ENCODE measurements around the gene RHOG. TPM values are rescaled to one million over a fixed set of nuclear protein-coding genes. Genes with fewer than 3 reads are reported as not detected.
A peak's percentile ranks its signal among the peaks of the same experiment; 100 is the strongest.

RHOG gene
- total RNA-seq, 1 donor from 2014 or later: 25.0 TPM

DNA sequence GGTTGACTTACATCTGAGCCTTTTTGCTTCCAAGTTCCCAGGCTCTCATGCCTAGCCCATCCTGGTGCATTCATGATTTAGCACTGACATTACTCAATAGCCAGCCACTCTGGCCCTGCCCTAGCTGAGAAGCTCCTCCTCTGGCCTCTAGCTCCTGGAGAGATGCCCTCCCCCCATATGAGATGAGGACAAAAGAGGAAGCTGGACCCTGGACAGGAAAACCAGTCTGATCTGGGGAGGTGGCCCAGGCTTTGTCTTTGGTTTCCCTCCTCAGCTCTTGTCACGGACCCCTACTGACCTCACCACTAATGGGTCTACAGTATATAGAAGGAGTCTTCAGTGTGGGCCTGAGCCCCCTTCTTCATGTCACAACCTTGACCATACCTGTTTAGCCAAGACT lies 3.0 kb downstream of the RHOG start:
- DNase-seq (ENCODE audit: low spot score, unreplicated experiment): no peak
- no peak overlapping the region for H3K27ac Mint-ChIP-seq
- no peaks in the 10 kb centered on the region for H3K36me3 Mint-ChIP-seq (ENCODE audit: insufficient read depth)
- TF ChIP-seq, protein P1, sequence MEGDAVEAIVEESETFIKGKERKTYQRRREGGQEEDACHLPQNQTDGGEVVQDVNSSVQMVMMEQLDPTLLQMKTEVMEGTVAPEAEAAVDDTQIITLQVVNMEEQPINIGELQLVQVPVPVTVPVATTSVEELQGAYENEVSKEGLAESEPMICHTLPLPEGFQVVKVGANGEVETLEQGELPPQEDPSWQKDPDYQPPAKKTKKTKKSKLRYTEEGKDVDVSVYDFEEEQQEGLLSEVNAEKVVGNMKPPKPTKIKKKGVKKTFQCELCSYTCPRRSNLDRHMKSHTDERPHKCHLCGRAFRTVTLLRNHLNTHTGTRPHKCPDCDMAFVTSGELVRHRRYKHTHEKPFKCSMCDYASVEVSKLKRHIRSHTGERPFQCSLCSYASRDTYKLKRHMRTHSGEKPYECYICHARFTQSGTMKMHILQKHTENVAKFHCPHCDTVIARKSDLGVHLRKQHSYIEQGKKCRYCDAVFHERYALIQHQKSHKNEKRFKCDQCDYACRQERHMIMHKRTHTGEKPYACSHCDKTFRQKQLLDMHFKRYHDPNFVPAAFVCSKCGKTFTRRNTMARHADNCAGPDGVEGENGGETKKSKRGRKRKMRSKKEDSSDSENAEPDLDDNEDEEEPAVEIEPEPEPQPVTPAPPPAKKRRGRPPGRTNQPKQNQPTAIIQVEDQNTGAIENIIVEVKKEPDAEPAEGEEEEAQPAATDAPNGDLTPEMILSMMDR (IDR thresholded peaks at IDR 0.05; ENCODE audit: unreplicated experiment): no peak
- no peaks in the 10 kb centered on the region for H3K9me3 Mint-ChIP-seq (ENCODE audit: low read depth)
- H3K4me3 Mint-ChIP-seq (ENCODE audit: low read depth): no peak overlapping the region
- peaks cover 11% of the 10 kb centered on the region for H3K4me1 Mint-ChIP-seq (ENCODE audit: low read depth)
- no peaks in the 10 kb centered on the region for H3K27me3 Mint-ChIP-seq

DNA sequence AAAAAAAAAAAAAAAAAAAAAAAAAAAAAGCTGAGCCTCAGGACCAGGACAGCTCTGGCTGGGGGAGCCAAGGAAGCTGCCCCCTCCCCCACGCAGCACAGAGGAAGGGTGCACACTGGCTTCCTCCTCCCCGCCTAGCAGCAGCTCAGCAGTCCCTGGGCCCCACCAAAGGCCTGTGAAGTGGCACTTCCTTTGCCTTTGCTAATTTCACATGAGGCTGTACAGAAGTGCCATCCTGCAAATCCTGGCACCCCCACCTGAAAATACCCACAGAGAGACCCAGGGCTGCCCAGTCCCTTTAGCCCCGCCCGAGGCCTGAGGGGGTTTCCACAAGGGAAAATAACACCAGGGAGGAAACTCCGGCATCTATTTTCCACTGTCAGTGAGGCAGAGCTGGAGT lies 3.9 kb downstream of the RHOG start:
- Mint-ChIP-seq H3K4me3 (ENCODE audit: low read depth) (no peak overlapping the region), H3K27ac (no peak overlapping the region), H3K9me3 (ENCODE audit: low read depth) (no peaks in the 10 kb centered on the region), H3K27me3 (no peaks in the 10 kb centered on the region), H3K36me3 (ENCODE audit: insufficient read depth) (no peaks in the 10 kb centered on the region), H3K4me1 (ENCODE audit: low read depth) (peaks cover 11% of the 10 kb centered on the region)
- no peak for DNase-seq (ENCODE audit: low spot score, unreplicated experiment)
- TF ChIP-seq, protein P1 (IDR thresholded peaks at IDR 0.05; ENCODE audit: unreplicated experiment): no peak

DNA sequence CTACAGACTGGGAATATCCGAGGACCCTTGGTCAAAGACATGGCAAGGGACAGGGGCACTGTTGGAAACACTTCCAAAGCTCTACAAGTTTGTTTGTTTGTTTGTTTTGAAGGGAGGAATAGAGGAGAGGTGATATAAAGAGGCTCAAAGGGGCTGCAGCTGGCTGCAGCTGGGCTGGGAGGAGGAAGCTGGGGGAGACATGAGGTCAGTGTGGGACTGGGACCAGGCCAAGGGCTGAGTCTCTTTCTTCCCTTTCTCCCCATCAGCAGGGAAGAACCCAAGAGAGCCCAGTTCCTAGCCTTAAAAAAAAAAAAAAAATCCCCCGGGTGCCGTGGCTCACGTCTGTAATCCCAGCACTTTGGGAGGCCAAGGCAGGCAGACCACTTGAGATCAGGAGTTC lies 5.0 kb downstream of the RHOG start:
- Mint-ChIP-seq H3K4me1 (ENCODE audit: low read depth) (peaks cover 13% of the 10 kb centered on the region), H3K27ac (peak overlapping the region; percentile 36), H3K27me3 (no peaks in the 10 kb centered on the region), H3K9me3 (ENCODE audit: low read depth) (no peaks in the 10 kb centered on the region), H3K36me3 (ENCODE audit: insufficient read depth) (peaks cover 5% of the 10 kb centered on the region), H3K4me3 (ENCODE audit: low read depth) (no peak overlapping the region)
- no peak for DNase-seq (ENCODE audit: low spot score, unreplicated experiment)
- TF ChIP-seq, protein P1 (IDR thresholded peaks at IDR 0.05; ENCODE audit: unreplicated experiment): no peak

DNA sequence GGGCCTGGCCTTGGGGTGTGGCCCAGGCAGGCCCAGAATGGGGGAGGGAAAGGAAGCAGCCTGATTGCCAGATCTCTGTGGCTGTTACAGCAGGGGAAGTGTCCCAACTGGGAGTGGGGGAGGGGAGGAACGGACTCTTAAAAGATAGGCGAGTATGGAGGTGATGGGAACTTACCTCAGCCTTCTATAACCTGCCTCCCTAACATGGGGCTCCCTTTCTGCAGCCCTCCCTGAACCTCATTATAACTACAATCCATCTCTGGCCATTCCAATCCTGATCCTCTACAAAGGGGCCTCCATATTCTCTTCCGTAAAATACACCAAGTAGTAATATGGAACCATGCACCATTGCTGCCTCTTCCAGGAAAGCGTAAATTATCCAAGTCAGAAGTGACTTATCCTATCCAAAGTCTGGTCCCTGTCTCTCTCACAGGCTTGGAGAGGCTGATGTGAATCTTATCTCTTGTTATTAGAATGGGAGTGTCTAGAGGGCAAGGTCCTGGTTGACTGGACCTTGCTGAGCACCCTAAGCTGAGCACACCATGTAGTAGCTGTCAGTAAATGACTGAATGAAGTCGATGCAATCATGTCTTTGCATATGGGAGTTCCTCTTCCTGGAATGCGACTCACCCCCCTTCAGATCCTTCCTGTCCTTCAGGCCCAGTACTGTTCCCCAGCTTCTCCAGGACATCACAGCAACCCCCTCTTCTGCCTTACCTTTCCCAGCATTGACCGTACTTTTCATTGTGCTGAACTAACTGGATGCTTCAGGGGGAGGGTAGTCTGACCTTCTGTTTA lies 5.9 kb downstream of the RHOG start:
- Mint-ChIP-seq H3K9me3 (ENCODE audit: low read depth) (no peaks in the 10 kb centered on the region), H3K4me3 (ENCODE audit: low read depth) (no peak overlapping the region), H3K27ac (peak overlapping the region; percentile 50), H3K36me3 (ENCODE audit: insufficient read depth) (peaks cover 5% of the 10 kb centered on the region), H3K27me3 (no peaks in the 10 kb centered on the region), H3K4me1 (ENCODE audit: low read depth) (peaks cover 11% of the 10 kb centered on the region)
- TF ChIP-seq, protein P1 (IDR thresholded peaks at IDR 0.05; ENCODE audit: unreplicated experiment): no peak
- DNase-seq (ENCODE audit: low spot score, unreplicated experiment): no peak

DNA sequence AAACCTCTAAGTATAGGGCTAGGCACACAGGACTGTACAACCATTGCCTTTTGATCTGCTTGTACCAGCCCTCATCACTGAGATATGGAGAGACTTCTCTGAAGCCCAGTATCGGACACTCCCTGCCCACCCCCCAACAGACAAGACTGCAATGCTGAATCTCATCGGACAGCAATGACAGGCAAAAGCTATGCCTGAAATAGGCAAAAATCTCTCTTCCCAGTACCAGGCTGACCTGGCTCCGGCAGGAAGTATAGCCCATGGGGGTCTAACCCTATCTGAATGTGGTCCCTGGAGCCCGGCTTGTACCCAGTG lies 6.5 kb downstream of the RHOG start:
- Mint-ChIP-seq H3K4me1 (ENCODE audit: low read depth) (peaks cover 5% of the 10 kb centered on the region), H3K27ac (no peak overlapping the region), H3K36me3 (ENCODE audit: insufficient read depth) (peaks cover 5% of the 10 kb centered on the region), H3K9me3 (ENCODE audit: low read depth) (no peaks in the 10 kb centered on the region), H3K27me3 (no peaks in the 10 kb centered on the region), H3K4me3 (ENCODE audit: low read depth) (no peak overlapping the region)
- no peak for DNase-seq (ENCODE audit: low spot score, unreplicated experiment)
- TF ChIP-seq, protein P1 (IDR thresholded peaks at IDR 0.05; ENCODE audit: unreplicated experiment): no peak
